Uterus (tissue), 4 donors: ENCODE results near the gene EPS8L3. TPM values are rescaled to one million over a fixed set of nuclear protein-coding genes. Genes with fewer than 3 reads are reported as not detected.

Experiments used
- DNase-seq, 2 donors: peaks; one replicate each; pipeline ENCODE4 v3.0.0-alpha.2; 2019 to 2020
- H3K27ac ChIP-seq, 2 donors: fragments of 200-600 bp; sonication (generic); 1 replicate in 1 of 2; 2 replicates in 1 of 2; pipeline ENCODE4 v1.5.1; 2016 to 2018
- H3K27me3 ChIP-seq, 2 donors: fragments of 200-600 bp; sonication (generic); one replicate each; pipeline ENCODE4 v1.5.1; 2018 to 2019; ENCODE audit warnings: control low read depth in 1 of 2
- H3K36me3 ChIP-seq, 2 donors: fragments of 200-600 bp; sonication (generic); one replicate each; pipeline ENCODE4 v1.5.1; 2019; ENCODE audit warnings: control low read depth in 1 of 2
- H3K4me1 ChIP-seq, 2 donors: fragments of 200-600 bp; sonication (generic); one replicate each; pipeline ENCODE4 v1.5.1; 2018 to 2019; ENCODE audit warnings: control low read depth in 1 of 2
- H3K4me3 ChIP-seq, 2 donors: fragments of 200-600 bp; sonication (generic); 1 replicate in 1 of 2; 2 replicates in 1 of 2; pipeline ENCODE4 v1.5.1; 2018 to 2019; ENCODE audit warnings: mild to moderate bottlenecking in 1 of 2
- H3K9me3 ChIP-seq, 2 donors: fragments of 200-600 bp; sonication (generic); one replicate each; pipeline ENCODE4 v1.5.1; 2019; ENCODE audit warnings: control low read depth in 1 of 2
- CTCF ChIP-seq, 4 experiments: fragments of 200-600 bp in 2 of 4; fragments of 450-650 bp in 2 of 4; sonication (generic) in 2 of 4; IDR thresholded peaks; one replicate each; pipeline ENCODE4 v1.5.1; 2016 to 2019; ENCODE audit warnings: antibody characterized with exemption in 4 of 4, mild to moderate bottlenecking in 2 of 4, moderate library complexity in 1 of 4
- POLR2A ChIP-seq, 2 donors: fragments of 450-650 bp; IDR thresholded peaks; one replicate each; pipeline ENCODE4 v1.6.1; 2016; ENCODE audit warnings: antibody characterized with exemption in 2 of 2, mild to moderate bottlenecking in 1 of 2, moderate library complexity in 1 of 2
- intact Hi-C: fragments of 100-400 bp; cut with DNase I; formaldehyde crosslinking; loops from one replicate; pipeline ENCODE4 v1.15.1; 2023; ENCODE audit warnings: low total_unique reads
- total RNA-seq, 4 donors: library from RNA; depleted of rRNA in 3 of 4; stranded (reverse); fragments of >200 nt in 3 of 4; gene quantifications; one replicate each; pipeline versions ENCODE4 v1.1.0 to v1.2.4, GENCODE V29; 2014 to 2023
- donor health status: DM: yes; HTN: yes; CAD: no.

EPS8L3 gene
- under 1 TPM in 2 of 4 donors, not detected in 2; 0.26 to 0.29 TPM for total RNA-seq

- no peaks in the 10 kb centered on the region for H3K9me3 ChIP-seq
- no peak within 1 kb of the TSS for H3K27ac ChIP-seq
- DNase-seq: peak; percentile 12 to 13
- H3K27me3 ChIP-seq: no peaks in the 10 kb centered on the region
- H3K4me3 ChIP-seq: no peak within 1 kb of the TSS
- H3K36me3 ChIP-seq: no peaks in the 10 kb centered on the region
- no peaks in the 10 kb centered on the region for H3K4me1 ChIP-seq
- intact Hi-C loops: no loop called here
- TF ChIP-seq CTCF (IDR thresholded peaks at IDR 0.05) (no peak), POLR2A (IDR thresholded peaks at IDR 0.05) (no peak)
Observed at GRCh38 chr1:109763646-109764415, at the start of gene EPS8L3. TSS of gene EPS8L3 (minus strand) at chr1:109763923. CDS start at chr1:109761749, 2,174 bp downstream.

GRCh38 chr1:109812691-109813393, 49.1 kb upstream of the EPS8L3 start:
- H3K27ac ChIP-seq: no peak overlapping the region
- TF ChIP-seq CTCF (IDR thresholded peaks at IDR 0.05): no peak
- TF ChIP-seq POLR2A (IDR thresholded peaks at IDR 0.05): no peak
- H3K9me3 ChIP-seq: no peaks in the 10 kb centered on the region
- no peak overlapping the region for H3K4me3 ChIP-seq
- DNase-seq: no peak
- intact Hi-C loops: no loop called here
- H3K36me3 ChIP-seq: no peaks in the 10 kb centered on the region
- H3K4me1 ChIP-seq: no peaks in the 10 kb centered on the region
- no peaks in the 10 kb centered on the region for H3K27me3 ChIP-seq

GRCh38 chr1:109808703-109809102, 45.0 kb upstream of the EPS8L3 start:
- intact Hi-C loops: no loop called here
- TF ChIP-seq CTCF (IDR thresholded peaks at IDR 0.05): no peak
- no peak for TF ChIP-seq POLR2A (IDR thresholded peaks at IDR 0.05)
- Histone ChIP-seq H3K36me3 (no peaks in the 10 kb centered on the region), H3K9me3 (no peaks in the 10 kb centered on the region), H3K27me3 (no peaks in the 10 kb centered on the region), H3K4me3 (no peak overlapping the region), H3K27ac (no peak overlapping the region), H3K4me1 (no peaks in the 10 kb centered on the region)
- no peak for DNase-seq

GRCh38 chr1:109807822-109808680, 44.3 kb upstream of the EPS8L3 start:
- TF ChIP-seq CTCF (IDR thresholded peaks at IDR 0.05): no peak
- TF ChIP-seq POLR2A (IDR thresholded peaks at IDR 0.05): no peak
- H3K36me3 ChIP-seq: no peaks in the 10 kb centered on the region
- peak in 1 of 2 donors; percentile 8 for DNase-seq
- H3K4me1 ChIP-seq: no peaks in the 10 kb centered on the region
- intact Hi-C loops: no loop called here
- H3K4me3 ChIP-seq: no peak overlapping the region
- H3K9me3 ChIP-seq: no peaks in the 10 kb centered on the region
- no peak overlapping the region for H3K27ac ChIP-seq
- H3K27me3 ChIP-seq: no peaks in the 10 kb centered on the region
